Stimulated activated CD8-positive, alpha-beta memory T cell treated with anti-CD3 and anti-CD28 coated beads, Interleukin-15, amount 100 ng/mL, for 24 hours (primary cell): ENCODE measurements around the gene CYYR1.

Experiments used
- DNase-seq: peaks from one replicate; pipeline ENCODE4 v3.0.0-alpha.2; 2020; ENCODE audit warnings: low read depth

Gene CYYR1

GRCh38 chr21:26433386-26433785, 139.7 kb downstream of the CYYR1 start:
- no peak for DNase-seq

- DNase-seq, result no peak
Measured at GRCh38 chr21:26432410-26432809, 140.7 kb downstream of the CYYR1 start.

GRCh38 chr21:26425576-26425975, 147.5 kb downstream of the CYYR1 start:
- DNase-seq, result no peak

GRCh38 chr21:26423511-26423910, 149.6 kb downstream of the CYYR1 start:
- no peak for DNase-seq

- DNase-seq, result no peak
Measured at GRCh38 chr21:26422706-26423105, 150.4 kb downstream of the CYYR1 start.

GRCh38 chr21:26422138-26422537, 150.9 kb downstream of the CYYR1 start:
- DNase-seq, result no peak

- DNase-seq, result no peak
Measured at GRCh38 chr21:26421724-26422123, 151.4 kb downstream of the CYYR1 start.
